Kidney tubule cell (primary cell): ENCODE measurements around the gene ELFN2.

ENCODE experiments used
- DNase-seq: peaks from one replicate; pipeline ENCODE4 v3.0.0-alpha.2; 2018; ENCODE audit warnings: low spot score

Gene ELFN2

DNA sequence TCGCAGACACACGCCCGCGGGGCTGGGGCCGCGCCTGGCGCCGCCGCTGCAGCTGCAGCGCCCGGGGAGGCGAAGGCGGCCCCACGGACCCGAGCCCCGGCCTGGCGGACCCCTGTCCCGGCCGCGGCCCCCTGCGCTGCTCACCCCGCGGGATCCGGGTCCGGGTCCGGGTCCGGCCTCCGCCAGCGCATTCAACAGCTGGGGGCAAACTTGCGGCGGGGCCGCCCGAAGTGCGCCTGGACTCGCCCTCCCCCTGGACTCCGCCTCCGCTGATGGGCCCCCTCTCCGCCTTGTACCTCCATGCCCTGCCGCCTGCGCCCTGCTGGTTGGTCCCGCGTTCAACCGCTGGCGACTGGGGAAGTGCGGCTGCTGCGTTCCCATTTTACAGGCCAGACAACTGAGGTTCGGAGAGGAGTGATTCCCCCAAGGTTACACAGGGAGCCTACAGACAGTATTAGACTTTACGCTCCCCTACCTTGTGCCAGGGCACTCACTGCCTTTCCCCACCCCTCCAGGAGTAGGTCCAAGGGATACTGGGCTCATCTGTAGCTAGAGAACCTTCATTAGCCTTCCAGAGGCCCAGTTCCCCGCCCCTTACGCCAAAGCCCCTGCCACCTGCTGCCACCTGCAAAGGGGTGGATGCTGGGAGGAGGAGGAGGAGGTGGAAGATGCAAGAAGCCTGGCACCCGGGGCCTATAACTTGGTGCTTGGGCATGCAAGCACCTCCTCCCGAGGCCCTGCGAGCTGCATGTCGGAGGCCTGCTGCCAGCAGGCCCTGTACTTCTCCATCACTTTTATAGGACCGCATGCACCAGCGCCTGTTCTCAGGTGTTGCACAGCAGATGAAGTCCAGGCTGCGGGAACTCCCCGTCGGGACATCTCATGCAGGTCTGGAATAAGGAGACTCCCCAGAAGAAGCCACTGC is 694 bp upstream of the ELFN2 start:
- peak; percentile 15 for DNase-seq

DNA sequence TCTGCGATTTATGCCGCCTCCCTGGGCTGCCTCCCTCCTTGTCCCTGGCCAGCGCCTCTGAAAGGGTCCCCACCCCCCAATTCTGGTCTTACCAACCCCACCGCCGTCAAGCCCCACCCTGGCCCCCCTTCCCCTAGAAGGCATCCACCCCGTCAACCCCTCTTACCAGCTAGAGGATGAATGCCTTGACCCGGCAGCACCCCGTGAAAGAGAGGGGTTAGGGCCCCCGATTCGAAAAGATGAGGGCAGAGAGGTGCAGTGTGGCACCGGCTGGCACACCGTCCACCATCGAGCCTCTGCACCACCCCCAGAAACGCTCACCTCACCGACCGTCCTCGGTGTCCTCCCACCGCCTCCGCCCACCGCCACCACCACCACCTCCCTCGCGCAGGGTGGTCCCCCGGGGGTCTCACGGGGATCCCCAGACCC is 559 bp downstream of the ELFN2 start:
- DNase-seq = no peak

DNA sequence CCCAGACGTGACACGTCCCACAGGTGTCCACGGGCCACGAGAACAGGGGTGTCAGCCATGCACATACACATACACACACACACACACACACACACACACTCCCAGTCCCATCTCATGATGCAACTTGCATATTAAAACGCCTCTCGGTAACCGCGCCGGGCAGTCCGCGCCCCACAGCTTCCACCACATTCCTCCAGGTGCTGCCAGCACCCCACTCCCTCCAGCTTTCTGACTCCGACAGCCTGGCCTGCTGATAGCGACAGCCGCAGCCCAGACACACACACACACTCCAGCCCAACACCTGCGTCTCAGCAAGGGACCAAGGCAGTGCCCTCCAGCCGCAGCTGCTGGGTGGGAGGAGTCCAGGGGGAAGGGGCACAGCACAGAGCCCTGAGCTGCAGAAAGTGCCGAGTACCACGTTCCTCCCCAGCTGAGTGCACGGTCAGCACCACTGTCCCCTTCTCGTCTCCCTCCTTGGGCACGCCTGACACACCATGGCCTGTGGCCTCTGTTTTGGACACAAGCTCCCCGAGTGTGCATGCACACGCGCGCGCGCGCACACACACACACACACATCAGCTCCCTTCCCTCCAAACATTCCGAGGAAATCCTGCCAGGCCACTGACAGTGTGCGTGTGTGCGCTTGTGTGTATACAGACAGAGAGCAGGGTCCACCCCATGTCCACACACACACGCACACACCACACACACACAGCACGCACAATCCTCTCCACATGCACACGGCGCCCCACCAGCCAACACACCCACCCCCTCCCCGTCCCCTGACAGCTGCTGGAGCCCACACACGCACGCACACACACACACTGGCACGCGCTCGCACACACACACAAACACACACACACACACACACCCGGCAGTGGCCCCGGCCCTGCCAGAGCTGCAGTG is 1.2 kb downstream of the ELFN2 start:
- DNase-seq = peak; percentile 58

DNA sequence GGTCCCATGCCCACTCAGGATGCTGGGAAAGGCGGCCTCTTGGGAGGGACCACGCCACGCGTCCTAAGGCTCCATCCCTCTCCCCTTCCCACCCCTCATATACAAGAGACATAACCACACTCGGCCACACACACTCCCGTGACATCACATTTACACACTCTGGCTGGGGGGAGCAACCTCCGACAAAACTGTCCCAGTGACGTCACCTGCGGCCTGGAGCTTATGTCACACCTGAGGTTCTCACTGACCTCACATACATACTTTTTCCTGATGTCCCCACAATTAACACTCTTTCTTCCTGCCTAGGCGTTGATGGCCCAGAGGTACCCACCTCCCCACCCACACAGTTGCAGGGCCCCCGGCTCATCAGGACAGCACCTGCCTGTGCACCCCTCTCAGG is 1.9 kb downstream of the ELFN2 start:
- DNase-seq = no peak

DNA sequence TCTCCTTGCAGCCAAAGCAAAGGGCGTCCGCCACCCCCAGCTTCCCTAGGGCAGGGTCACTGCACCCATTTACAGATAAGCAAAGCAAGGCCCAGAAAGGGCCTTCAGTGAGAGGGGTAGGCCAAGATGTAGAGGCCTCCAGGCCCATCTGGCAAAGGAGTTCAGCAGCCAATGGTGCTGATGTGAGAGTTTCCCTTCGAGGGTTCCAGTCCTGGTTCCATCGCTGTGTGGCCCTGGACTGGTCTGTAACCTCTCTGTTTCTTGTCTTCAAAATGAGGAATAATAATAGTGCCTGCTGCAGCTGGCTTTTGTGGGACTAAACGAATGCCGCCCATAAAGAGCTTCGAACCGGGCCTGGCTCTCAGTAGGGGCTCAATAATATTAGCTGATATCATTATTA is 4.0 kb downstream of the ELFN2 start:
- no peak for DNase-seq

DNA sequence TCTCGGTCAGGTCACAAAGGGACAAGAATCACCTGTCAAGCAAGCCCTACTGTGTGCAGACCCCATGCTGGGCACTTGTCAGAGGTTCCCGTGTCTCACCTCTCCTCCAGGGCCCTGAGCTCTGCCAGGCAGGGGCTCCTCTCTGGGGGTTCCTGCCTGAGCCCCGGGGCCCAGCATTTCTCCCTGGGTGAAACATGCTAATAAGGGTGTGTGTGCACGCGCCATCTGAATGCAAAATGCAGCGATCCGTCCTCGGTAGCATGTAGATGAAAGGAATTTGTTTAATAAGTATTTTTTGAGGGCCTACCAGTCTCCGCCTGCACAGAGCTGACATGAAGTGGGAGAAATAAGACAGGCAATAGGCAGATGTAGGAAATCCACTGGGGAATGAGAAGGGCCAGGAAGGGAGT is 5.8 kb downstream of the ELFN2 start:
- no peak for DNase-seq

DNA sequence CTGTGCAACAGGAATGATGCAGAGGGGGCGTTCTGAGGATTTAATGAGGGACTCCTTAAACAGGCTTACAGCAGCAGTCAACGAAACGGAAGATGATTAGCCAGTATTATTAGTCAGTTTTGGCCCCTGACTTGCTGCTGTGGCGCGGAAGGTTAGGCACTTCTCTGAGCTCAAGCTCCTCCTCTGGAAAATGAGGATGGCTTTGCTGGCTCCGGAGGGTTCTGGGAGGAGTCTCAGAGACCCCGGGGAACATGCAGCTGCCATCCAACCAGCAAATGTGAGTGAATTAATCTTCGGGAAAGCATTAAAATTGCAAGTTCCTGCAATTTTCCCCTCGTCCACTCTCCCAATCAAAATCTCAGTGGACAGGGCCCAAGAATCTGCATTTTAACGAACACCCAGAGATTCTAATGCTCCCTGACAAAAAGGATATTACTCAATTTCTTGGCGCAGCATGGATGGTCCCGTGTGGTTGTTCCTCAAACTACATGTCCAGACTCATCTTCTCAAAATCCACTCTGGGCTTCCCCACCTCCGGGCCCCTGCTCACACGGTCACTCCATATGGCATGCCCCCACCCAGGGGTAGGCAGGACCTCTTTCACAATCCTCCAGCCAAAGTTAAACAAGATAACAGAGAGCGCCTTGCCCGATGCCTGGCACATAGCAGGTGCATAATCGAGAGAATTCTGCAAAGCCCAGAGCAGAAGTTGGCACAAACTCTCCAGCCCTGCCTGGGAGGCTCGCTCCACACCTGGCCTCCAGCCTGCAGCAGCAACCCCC is 6.4 kb downstream of the ELFN2 start:
- DNase-seq = no peak

DNA sequence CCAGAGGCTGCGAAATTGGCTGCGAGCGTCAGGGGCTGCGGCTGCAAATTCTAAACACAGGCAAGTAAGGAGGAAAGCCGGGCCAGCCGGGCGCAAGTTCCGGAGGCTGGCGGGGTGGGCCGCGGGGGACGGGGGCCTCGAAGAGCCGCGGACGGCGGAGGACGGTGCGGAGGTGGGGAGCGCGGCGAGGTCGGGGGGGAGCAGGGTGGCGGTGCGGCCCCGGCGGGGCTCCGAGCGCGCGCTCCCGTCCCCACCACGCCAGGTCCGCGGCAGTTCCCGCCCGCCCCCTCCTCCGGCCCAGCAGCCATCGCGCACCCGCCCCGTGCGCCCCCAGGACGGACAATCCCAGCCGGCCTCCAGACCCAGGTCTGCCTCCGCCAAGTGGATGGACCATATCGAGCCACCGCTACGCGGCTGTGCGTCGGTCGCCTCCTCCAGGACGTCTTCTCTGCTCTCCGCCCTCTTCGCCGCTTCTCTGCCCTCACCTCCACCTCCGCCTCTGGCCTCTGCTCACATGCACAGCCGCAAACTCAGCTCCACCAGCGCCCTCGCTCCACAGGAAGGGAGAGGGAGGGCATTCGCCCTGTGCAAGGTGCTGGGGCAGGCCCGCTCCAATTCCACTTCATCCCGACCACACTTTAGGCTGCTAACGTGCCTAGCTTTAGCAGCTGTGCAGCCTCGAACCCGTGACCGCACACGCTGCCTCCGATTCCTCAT is 7.2 kb downstream of the ELFN2 start:
- peak; percentile 78 for DNase-seq

DNA sequence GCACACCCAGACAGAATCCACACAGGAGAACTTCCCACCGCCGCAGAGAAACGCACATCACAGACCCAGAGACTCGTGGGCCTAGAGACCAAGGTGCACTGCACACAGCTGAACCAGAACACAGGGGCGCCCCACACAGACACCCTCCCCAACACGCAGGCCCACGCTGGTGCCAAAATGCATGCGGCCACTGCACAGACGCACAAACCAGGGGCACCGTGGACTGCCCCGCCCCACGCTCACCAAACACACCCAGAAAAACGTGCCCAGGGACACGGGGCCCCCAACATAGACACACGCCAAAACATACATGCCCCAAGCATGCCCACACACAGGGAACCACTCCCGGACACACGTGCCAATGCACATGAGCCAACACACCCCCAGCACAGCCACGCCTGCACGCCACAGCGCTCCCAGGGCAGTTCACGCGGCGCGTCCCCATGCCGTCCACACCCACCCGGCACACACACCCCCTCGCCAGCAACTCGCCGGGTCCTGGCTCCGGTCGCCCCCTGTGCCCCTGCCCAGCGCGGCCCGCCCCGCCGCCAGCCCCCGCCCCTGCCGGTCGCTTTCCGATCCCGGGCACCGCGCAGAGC is 7.8 kb downstream of the ELFN2 start:
- DNase-seq = peak; percentile 25

DNA sequence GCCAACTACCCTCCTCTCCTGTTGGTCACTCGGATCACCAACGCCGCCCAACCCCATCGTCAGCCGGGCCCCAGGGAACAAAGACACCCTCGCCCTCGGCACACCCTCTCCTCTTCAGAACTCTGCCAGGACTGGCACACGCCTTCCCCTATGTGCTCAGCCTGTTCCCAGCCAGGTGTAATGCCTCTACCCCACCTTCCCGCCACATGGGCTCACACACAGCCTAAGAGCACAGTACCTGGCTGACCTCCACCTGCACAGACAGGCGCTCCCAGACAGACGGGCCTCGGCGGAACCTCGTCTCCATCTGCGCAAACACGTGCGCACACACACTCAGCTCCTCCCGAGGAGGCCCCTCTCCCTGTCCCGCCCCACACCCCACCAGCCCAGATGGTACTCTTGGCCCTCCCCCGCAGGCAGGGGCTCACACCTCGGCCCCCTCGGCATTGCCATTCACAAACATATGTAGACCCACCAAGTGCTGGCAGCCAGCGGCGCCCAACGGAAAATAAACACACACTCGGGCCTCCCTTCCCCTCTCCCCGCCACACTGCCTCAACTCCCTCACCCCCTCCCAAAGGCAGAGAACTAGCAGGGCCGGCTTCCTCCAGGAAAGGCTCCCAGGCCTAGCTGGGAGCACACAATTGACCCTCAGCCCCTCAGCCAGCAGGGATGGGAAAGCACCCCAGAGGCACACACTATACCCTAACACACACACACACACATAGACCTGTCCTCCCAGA is 8.5 kb downstream of the ELFN2 start:
- DNase-seq = no peak

DNA sequence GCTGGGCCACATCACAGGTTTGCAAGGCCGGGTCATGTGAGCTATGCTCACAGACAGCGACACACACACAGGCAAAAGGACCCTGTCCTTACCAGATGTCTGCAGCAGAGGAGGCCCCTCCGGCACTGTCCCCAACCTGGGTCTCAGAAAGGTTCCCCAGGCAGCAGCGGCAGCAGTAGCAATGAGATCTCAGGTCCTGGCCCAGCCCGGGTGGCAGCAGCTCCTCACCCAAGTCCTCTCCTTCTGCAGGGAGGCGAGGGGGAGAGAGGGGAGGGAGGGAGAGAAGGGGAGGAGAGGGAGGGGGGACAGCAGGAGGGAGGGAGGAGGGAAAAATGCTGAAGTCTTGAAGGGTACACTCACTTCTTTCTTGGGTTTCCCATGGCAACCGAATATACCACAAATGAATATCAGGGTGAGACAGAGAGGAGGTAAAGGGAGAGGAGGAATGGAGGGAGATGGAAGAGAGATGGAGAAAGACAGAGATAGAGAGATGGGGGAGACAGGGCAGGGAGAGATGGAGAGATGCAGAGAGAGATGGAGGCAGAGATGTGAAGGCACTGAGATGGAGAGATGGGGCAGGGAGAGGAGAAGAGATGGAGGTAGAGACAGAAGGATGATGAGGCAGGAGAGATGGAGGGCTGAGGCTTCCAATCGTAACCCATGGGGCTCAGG is 9.5 kb downstream of the ELFN2 start:
- no peak for DNase-seq

DNA sequence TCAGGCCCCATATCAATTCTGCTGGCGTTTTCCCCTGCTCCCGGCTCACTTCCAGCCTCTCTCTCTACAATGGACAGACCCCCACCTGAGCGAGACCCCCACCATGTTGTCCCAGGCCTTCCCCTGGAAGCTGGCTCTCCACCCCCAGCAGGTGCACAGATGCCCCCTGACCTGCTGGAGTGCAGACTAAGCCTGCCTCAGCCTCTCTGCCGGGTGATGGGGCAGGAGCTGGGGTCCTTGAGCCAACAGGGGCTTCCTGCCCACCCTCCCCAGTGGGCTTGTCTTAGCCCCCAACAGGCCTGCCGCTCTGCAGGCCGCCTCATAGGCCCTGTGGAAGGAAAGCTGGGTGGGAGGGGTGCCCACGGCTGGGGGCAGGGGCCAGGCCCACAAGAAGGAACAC is 10.0 kb downstream of the ELFN2 start:
- no peak for DNase-seq

DNA sequence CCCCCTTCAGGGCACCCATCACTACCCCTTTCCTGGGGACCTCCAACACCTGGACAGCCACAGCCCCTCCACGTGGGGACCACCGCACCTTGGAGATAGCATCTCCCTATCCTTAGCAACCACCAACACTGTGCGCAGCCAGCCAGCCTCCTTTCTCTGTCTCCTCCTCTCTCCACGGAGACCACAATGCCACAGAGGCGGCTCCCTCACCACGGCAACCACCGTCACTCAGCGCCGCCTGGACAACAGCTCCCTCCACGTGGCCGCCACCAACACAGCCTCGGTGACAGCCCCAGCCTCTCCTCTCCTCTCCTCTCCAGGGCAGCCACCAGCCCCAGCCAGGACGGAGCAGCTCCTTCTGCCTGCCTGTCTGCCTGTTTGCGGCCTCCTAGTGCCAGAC is 10.5 kb downstream of the ELFN2 start:
- DNase-seq = no peak

DNA sequence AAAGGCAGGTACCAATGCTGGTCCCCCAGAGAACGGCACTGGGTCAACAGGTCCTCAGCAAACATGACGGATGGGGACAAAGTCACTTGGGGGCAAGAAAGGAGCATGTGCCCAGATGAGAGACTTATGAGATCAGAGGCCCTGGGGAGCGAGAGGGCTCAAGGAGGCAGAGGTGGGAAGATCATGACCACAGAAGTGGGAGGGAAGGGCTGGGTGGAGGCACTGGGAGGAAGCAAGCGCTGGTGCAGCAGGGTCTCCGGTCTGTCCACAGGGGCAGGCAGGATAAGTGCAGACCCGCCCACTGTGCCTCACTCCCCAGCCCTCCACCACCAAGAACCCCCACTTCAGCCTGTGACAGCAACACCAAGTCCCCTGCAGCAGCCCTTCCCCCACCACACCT is 10.9 kb downstream of the ELFN2 start:
- no peak for DNase-seq

DNA sequence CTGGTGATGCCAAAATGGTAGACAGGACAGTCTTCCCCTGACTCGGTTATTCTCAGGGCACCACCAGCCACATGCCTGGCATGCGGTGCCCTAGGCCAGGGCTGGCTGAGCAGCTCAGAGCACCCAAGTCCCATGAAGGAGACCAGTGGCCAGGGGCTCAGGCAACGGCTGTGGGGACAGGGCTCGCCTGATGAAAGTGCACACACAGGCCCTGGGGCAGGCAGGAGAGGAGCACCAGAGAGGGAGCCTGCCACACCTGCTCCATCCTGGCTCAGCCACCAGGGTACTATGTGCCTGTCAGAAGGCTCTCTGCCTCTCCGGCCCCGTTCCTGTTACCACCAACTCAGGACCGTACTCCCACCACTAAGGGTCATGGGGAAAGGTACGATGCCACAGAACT is 12.1 kb downstream of the ELFN2 start:
- no peak for DNase-seq

DNA sequence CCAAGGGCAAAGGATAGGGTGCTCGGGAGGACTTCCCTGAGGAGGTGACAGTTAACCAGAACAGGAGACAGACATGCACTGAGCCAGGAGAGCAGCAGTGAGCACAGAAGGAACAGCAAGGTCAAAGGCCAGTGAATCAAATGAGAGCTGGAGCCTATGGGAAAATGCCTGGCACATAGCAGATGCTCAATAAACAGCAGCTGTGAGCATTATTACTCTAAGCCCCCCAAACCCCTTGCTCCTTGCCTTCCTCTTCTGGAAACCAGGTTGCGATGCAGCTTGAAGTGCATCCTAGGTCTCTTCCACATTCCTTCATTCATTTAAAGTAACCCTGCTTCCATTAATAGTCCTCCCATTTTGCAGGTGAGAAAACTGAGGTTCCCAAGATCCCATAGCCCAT is 13.0 kb downstream of the ELFN2 start:
- no peak for DNase-seq

DNA sequence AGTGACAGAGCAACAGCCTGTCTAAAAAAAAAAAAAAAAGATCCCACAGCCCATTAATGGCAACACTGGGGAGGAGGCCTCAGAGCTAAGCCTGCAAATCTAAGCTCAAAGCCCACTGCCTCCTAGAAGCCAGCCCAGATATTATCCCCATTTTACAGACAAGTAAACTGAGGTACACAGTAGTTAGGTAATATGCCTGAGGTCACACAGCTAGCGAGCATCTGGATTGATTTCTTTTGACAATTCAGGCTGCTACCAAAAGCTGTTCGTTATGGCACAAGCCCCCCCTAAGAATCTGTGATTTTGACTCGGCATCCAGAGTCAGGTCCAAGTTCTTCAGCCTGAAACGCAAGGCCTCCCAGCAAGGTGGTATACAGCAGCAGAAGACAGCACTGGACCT is 13.7 kb downstream of the ELFN2 start:
- no peak for DNase-seq

DNA sequence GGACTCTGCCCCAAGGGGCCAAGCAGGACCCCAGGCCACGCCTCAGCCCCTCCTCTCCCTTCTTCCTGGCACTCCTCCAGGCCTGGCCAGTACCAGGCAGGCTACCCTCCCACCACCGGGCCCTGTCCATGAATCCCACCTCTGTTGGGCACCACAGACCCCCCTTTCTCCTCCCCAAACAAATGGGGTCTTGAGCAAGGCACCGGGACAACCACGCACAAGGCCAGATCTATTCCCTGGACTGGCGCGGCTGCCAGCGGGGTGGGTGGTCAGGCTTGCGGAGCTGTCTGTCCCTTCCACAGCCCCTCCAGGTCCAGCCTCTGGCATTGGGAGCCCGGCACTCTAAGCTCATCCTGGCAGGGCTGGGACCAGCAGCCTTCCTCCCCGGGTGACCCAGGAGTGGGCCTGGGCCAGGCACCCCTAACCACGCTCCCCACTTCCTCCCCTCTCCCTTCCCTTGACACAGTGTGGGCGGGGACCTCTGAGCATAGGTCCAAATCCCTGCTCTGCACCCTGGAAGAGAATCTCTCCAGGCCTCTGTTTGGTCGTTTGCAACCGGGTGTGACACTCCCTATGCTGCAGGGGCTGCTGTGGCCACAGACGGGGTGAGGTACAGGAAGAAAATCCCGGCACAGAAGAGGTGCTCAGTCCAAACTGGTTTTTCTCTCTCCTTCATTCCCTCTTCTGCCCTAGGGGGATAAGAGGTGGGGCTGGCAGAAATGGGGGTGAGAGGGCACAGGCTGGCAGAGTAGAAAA is 14.6 kb downstream of the ELFN2 start:
- DNase-seq = no peak

DNA sequence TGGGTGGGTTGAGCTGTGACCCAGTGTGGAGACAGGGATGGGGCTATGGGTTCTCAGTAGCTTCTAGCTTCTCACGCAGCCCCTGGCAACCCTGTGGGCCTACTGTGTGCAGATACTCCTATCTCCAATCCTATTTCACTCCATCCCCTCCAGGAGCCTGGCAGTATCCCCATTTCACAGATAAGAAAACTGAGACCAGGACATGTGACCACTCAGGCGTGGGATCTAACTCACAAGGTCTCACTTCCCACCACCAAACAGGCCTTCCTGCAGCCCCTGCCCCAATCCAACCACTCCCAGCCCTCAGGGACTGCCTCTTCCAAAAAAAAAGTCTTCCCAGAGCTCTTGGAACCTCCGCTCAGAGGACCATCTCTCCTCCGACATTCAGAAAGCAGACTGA is 15.6 kb downstream of the ELFN2 start:
- DNase-seq = no peak
